Activated CD8-positive, alpha-beta memory T cell treated with anti-CD3 and anti-CD28 coated beads, Interleukin-2, amount 50 U/mL, for 1 hour (primary cell): Measurements from ENCODE around the gene DTX3.
"Not testable (repeated sequence)": the region's sequence is repeated elsewhere in the genome, so short reads cannot be mapped to it uniquely, and the experiment has no call there.

Experiments
- DNase-seq: peaks from one replicate; pipeline ENCODE4 v3.0.0-alpha.2; 2020; ENCODE audit errors: extremely low read depth

Gene DTX3

GRCh38 chr12:57631566-57632072, 27.0 kb downstream of the DTX3 start:
- DNase-seq, result no peak

- no peak for DNase-seq
These were observed 27.7 kb downstream of the DTX3 start for GRCh38 chr12:57632073-57632957.

GRCh38 chr12:57632958-57633840, 28.6 kb downstream of the DTX3 start, which contains the start of gene B4GALNT1:
Gene B4GALNT1 (minus strand): TSS chr12:57633201. CDS start chr12:57632132, 1,069 bp downstream.
- no peak for DNase-seq

- DNase-seq, result not testable (repeated sequence)
These were observed 32.1 kb downstream of the DTX3 start for GRCh38 chr12:57636731-57637130.

- DNase-seq, result no peak
These were observed 32.7 kb downstream of the DTX3 start for GRCh38 chr12:57637364-57637763.

- no peak for DNase-seq
These were observed 33.5 kb downstream of the DTX3 start for GRCh38 chr12:57638096-57638495.

GRCh38 chr12:57640175-57641042, 35.8 kb downstream of the DTX3 start:
- DNase-seq, result no peak

- no peak for DNase-seq
These were observed 37.2 kb downstream of the DTX3 start for GRCh38 chr12:57641699-57642442.

- not testable (repeated sequence) for DNase-seq
These were observed 41.5 kb downstream of the DTX3 start for GRCh38 chr12:57645990-57646658.

- not testable (repeated sequence) for DNase-seq
These were observed 42.0 kb downstream of the DTX3 start for GRCh38 chr12:57646659-57647049.

GRCh38 chr12:57654042-57654441, 49.4 kb downstream of the DTX3 start:
- no peak for DNase-seq

GRCh38 chr12:57655541-57656240, 51.1 kb downstream of the DTX3 start:
- no peak for DNase-seq

GRCh38 chr12:57656408-57656807, 51.8 kb downstream of the DTX3 start:
- DNase-seq, result not testable (repeated sequence)

- no peak for DNase-seq
These were observed 53.1 kb downstream of the DTX3 start for GRCh38 chr12:57657744-57658143.

GRCh38 chr12:57658890-57659289, 54.3 kb downstream of the DTX3 start:
- no peak for DNase-seq
